ENCODE measurements around the gene TMEM171. TPM values are rescaled to one million over a fixed set of nuclear protein-coding genes. Genes with fewer than 3 reads are reported as not detected.

Gene TMEM171
- total RNA-seq, 2 donors from 2014 or later: 0.57 to 0.73 TPM

GRCh38 chr5:73179730-73180129, 59.4 kb downstream of the TMEM171 start:
- no peaks in the 10 kb centered on the region for H3K36me3 ChIP-seq (ENCODE audit: control insufficient read depth, insufficient read depth, low read length)
- H3K9me3 ChIP-seq (ENCODE audit: control insufficient read depth, low read length): peaks cover 5% of the 10 kb centered on the region
- peaks cover 1% of the 10 kb centered on the region for H3K4me1 Mint-ChIP-seq
- peaks cover 5% of the 10 kb centered on the region for H3K9me3 Mint-ChIP-seq
- H3K27ac Mint-ChIP-seq: no peak overlapping the region
- no peaks in the 10 kb centered on the region for H3K4me1 ChIP-seq (ENCODE audit: control insufficient read depth, insufficient read depth, low read length)
- no peaks in the 10 kb centered on the region for H3K36me3 Mint-ChIP-seq (ENCODE audit: low read depth)
- H3K27ac ChIP-seq (ENCODE audit: low read depth, low read length): no peak overlapping the region
- H3K4me3 Mint-ChIP-seq: no peak overlapping the region
- TF ChIP-seq CTCF (conservative IDR thresholded peaks at IDR 0.05): no peak
- DNase-seq: no peak
- H3K4me3 ChIP-seq (ENCODE audit: low read length): no peak overlapping the region
- H3K9ac ChIP-seq (ENCODE audit: extremely low read depth, low read length, poor library complexity, severe bottlenecking): no peak overlapping the region
- H3K27me3 ChIP-seq (ENCODE audit: control insufficient read depth, insufficient read depth, low read length, poor library complexity, severe bottlenecking): no peaks in the 10 kb centered on the region
- no peaks in the 10 kb centered on the region for H3K27me3 Mint-ChIP-seq (ENCODE audit: insufficient read depth)
- 86 to 93% methylated on average over 3 of the region's 3 CpGs for WGBS, 2 experiments (ENCODE audit: insufficient coverage in 1 of 2, insufficient read length in 1 of 2)

GRCh38 chr5:73180566-73180965, 60.2 kb downstream of the TMEM171 start:
- H3K36me3 ChIP-seq (ENCODE audit: control insufficient read depth, insufficient read depth, low read length): no peaks in the 10 kb centered on the region
- no peaks in the 10 kb centered on the region for H3K27me3 ChIP-seq (ENCODE audit: control insufficient read depth, insufficient read depth, low read length, poor library complexity, severe bottlenecking)
- H3K4me3 Mint-ChIP-seq: no peak overlapping the region
- TF ChIP-seq CTCF (conservative IDR thresholded peaks at IDR 0.05): no peak
- H3K27ac Mint-ChIP-seq: no peak overlapping the region
- no peak overlapping the region for H3K27ac ChIP-seq (ENCODE audit: low read depth, low read length)
- H3K9me3 ChIP-seq (ENCODE audit: control insufficient read depth, low read length): peaks cover 10% of the 10 kb centered on the region
- no peaks in the 10 kb centered on the region for H3K27me3 Mint-ChIP-seq (ENCODE audit: insufficient read depth)
- no peak overlapping the region for H3K4me3 ChIP-seq (ENCODE audit: low read length)
- H3K4me1 ChIP-seq (ENCODE audit: control insufficient read depth, insufficient read depth, low read length): no peaks in the 10 kb centered on the region
- peaks cover 2% of the 10 kb centered on the region for H3K36me3 Mint-ChIP-seq (ENCODE audit: low read depth)
- DNase-seq: no peak
- peaks cover 10% of the 10 kb centered on the region for H3K9me3 Mint-ChIP-seq
- H3K4me1 Mint-ChIP-seq: no peaks in the 10 kb centered on the region
- no peak overlapping the region for H3K9ac ChIP-seq (ENCODE audit: extremely low read depth, low read length, poor library complexity, severe bottlenecking)

Other genes with a start within 250 kb of the TMEM171 start
- gene FCHO2, start 164.5 kb upstream of the TMEM171 start, total RNA-seq: 10 to 100 TPM; 16.8 to 18.5 TPM
- not detected for gene TMEM174, start 52.6 kb downstream of the TMEM171 start, total RNA-seq

All from endodermal cell (in vitro differentiated cells).